Neuronal stem cell (in vitro differentiated cells): ENCODE data around the gene ZNF365.

Source experiments
- DNase-seq: peaks from one replicate; pipeline ENCODE4 v3.0.0-alpha.2; 2013; ENCODE audit warnings: low spot score
- H2AFZ ChIP-seq: one replicate; pipeline ENCODE4 v1.6.1; 2013; ENCODE audit warnings: mild to moderate bottlenecking, low read length, inconsistent platforms
- H2AK5ac ChIP-seq: 2 replicates; pipeline ENCODE4 v1.6.1; 2013; ENCODE audit warnings: low read depth, mild to moderate bottlenecking, inconsistent platforms, low read length, moderate library complexity, mixed read lengths
- H2BK120ac ChIP-seq: 2 replicates; pipeline ENCODE4 v1.6.1; 2013; ENCODE audit warnings: low read depth, mild to moderate bottlenecking, inconsistent platforms, low read length, moderate library complexity, mixed read lengths
- H2BK12ac ChIP-seq: one replicate; pipeline ENCODE4 v1.6.1; 2013; ENCODE audit warnings: low read length, inconsistent platforms
- H2BK15ac ChIP-seq: 2 replicates; pipeline ENCODE4 v1.6.1; 2013; ENCODE audit warnings: mild to moderate bottlenecking, low read length, inconsistent platforms, mixed read lengths
- H2BK5ac ChIP-seq: one replicate; pipeline ENCODE4 v1.6.1; 2013; ENCODE audit warnings: inconsistent platforms, mild to moderate bottlenecking, low read length, moderate library complexity
- H3K14ac ChIP-seq: one replicate; pipeline ENCODE4 v1.6.1; 2013; ENCODE audit warnings: low read length, inconsistent platforms
- H3K18ac ChIP-seq: 2 replicates; pipeline ENCODE4 v1.6.1; 2013; ENCODE audit warnings: low read length, inconsistent platforms
- H3K23ac ChIP-seq: 2 replicates; pipeline ENCODE4 v1.6.1; 2013; ENCODE audit warnings: low read depth, mild to moderate bottlenecking, mixed read lengths, low read length, inconsistent platforms; ENCODE audit not compliant: poor library complexity
- H3K27ac ChIP-seq: replicated peaks from 3 replicates; pipeline ENCODE4 v1.5.1; 2013; ENCODE audit warnings: low read length, inconsistent platforms
- H3K27me3 ChIP-seq, 3 experiments: 2 replicates each; pipeline ENCODE4 v1.6.1; 2013; ENCODE audit warnings: low read length in 3 of 3, mild to moderate bottlenecking in 2 of 3, inconsistent platforms in 1 of 3, low read depth in 1 of 3, mixed read lengths in 1 of 3, moderate library complexity in 1 of 3; ENCODE audit not compliant: control insufficient read depth in 3 of 3, insufficient read depth in 3 of 3
- H3K36me3 ChIP-seq, 2 donors: replicated peaks in 1 of 2; 2 replicates each; pipeline ENCODE4 v1.6.1; 2013; ENCODE audit warnings: low read length in 2 of 2; ENCODE audit not compliant: control insufficient read depth in 2 of 2, insufficient read depth in 2 of 2
- H3K4ac ChIP-seq: 2 replicates; pipeline ENCODE4 v1.6.1; 2013; ENCODE audit warnings: inconsistent platforms, mild to moderate bottlenecking, low read length, moderate library complexity
- H3K4me1 ChIP-seq, 2 donors: 1 replicate in 1 of 2; 2 replicates in 1 of 2; pipeline ENCODE4 v1.6.1; 2013; ENCODE audit warnings: low read length in 2 of 2, low read depth in 1 of 2; ENCODE audit not compliant: control insufficient read depth in 2 of 2, insufficient read depth in 1 of 2
- H3K4me2 ChIP-seq: one replicate; pipeline ENCODE4 v1.6.1; 2013; ENCODE audit warnings: mild to moderate bottlenecking, low read length, inconsistent platforms; ENCODE audit not compliant: insufficient read depth, poor library complexity, severe bottlenecking
- H3K4me3 ChIP-seq, 2 donors: 2 replicates each; pipeline ENCODE4 v1.5.1; 2013; ENCODE audit warnings: low read length in 2 of 2, mild to moderate bottlenecking in 2 of 2, inconsistent platforms in 1 of 2, moderate library complexity in 1 of 2
- H3K79me1 ChIP-seq: one replicate; pipeline ENCODE4 v1.6.1; 2013; ENCODE audit warnings: low read depth, mild to moderate bottlenecking, inconsistent platforms, low read length, moderate library complexity
- H3K9ac ChIP-seq: one replicate; pipeline ENCODE4 v1.6.1; 2013; ENCODE audit warnings: mild to moderate bottlenecking, low read depth, low read length, inconsistent platforms; ENCODE audit not compliant: poor library complexity
- H3K9me3 ChIP-seq, 2 donors: replicated peaks in 1 of 2; 2 replicates each; pipeline versions ENCODE3 to v1.6.1; 2013; ENCODE audit warnings: low read length in 2 of 2, mild to moderate bottlenecking in 2 of 2, inconsistent platforms in 1 of 2, low read depth in 1 of 2, mixed read lengths in 1 of 2, moderate library complexity in 1 of 2; ENCODE audit not compliant: control insufficient read depth in 2 of 2, insufficient read depth in 1 of 2
- H4K8ac ChIP-seq: one replicate; pipeline ENCODE4 v1.6.1; 2013; ENCODE audit warnings: low read depth, mild to moderate bottlenecking, inconsistent platforms, low read length, moderate library complexity
- H4K91ac ChIP-seq: one replicate; pipeline ENCODE4 v1.6.1; 2013; ENCODE audit warnings: low read length, low read depth, mild to moderate bottlenecking, inconsistent platforms; ENCODE audit not compliant: poor library complexity
- WGBS, 2 donors: extraction: QIAGEN DNeasy Blood & Tissue Kit; methylation state at CpG; one replicate each; pipeline ENCODE4 v1.1.7; 2013; ENCODE audit warnings: missing lambda C conversion rate in 2 of 2, mixed read lengths in 1 of 2; ENCODE audit not compliant: insufficient read length in 2 of 2, insufficient replicate concordance in 1 of 2; ENCODE audit errors: extremely low coverage in 2 of 2; 5-methylcytosine and 5-hydroxymethylcytosine counted together

Gene ZNF365

GRCh38 chr10:62373639-62373994, 552 bp upstream of the ZNF365 start:
- no peak overlapping the region for H2BK12ac ChIP-seq
- H2AFZ ChIP-seq = peak overlapping the region; percentile 98
- no peak for DNase-seq
- no peak overlapping the region for H3K14ac ChIP-seq
- peaks cover 0 to 1% of the 10 kb centered on the region in 2 donors for H3K4me1 ChIP-seq
- H3K23ac ChIP-seq = peak overlapping the region; percentile 65
- H3K9ac ChIP-seq = peak overlapping the region; percentile 86
- H2BK5ac ChIP-seq = peak overlapping the region; percentile 93
- H4K8ac ChIP-seq = no peak overlapping the region
- H2BK15ac ChIP-seq = peak overlapping the region; percentile 81
- H2AK5ac ChIP-seq = no peak overlapping the region
- WGBS, 2 donors = no CpG with 5 or more reads among the region's 8 CpGs
- no peak overlapping the region for H3K4ac ChIP-seq
- H3K27me3 ChIP-seq = peaks cover 0 to 41% (median 11%) of the 10 kb centered on the region in 3 experiments
- peak overlapping the region; percentile 48 to 89 for H3K4me3 ChIP-seq
- H4K91ac ChIP-seq = no peak overlapping the region
- peaks cover 1% of the 10 kb centered on the region for H3K79me1 ChIP-seq
- H2BK120ac ChIP-seq = no peak overlapping the region
- peak overlapping the region; percentile 64 for H3K18ac ChIP-seq
- H3K27ac ChIP-seq = no peak overlapping the region
- H3K9me3 ChIP-seq = no peaks in the 10 kb centered on the region
- peak overlapping the region; percentile 77 for H3K4me2 ChIP-seq
- H3K36me3 ChIP-seq = no peaks in the 10 kb centered on the region

DNA sequence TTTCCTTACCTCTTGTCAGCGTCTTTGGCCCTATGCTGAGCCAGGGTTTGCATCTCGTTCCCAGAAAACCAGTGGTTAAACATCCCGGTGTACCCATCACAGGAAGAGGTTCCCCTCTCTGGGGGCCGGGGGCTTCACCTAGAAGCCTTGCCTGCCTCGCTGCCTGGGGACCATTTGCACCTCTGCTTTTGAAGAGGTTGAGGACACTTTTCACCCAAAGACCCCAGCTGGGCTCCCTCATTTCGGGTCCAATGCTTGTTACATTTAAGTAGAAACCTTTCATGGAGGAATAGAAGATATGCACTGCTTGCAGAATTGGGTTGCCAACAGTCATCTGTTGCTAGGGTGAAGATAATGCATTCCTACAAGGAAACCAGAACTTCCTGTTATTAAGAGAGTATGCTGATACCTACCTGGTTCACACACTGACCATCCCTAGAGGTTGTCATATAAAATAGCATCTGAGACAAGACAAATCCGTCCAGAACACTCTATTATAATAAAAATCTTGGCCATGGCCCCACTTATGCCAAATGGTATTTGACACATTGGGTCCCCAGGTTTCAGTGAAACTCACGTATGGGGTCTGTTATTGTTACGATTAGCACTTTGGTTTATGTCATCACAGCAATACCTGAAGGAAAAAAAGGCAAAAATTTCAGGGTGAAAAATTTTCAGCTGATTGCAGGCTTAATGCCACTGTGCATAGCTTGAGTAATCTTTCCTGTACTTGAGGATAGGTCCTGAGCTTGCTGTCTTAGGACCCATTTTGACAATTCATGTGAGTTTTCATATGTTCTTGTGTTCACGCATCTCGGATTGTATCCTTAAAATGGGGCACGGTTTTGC, 917 bp downstream of the ZNF365 start:
- H2BK15ac ChIP-seq = no peak overlapping the region
- no peaks in the 10 kb centered on the region for H3K79me1 ChIP-seq
- no peaks in the 10 kb centered on the region for H3K9me3 ChIP-seq
- no peak for DNase-seq
- peak overlapping the region; percentile 77 for H3K4me2 ChIP-seq
- no peak overlapping the region for H2AK5ac ChIP-seq
- H2BK12ac ChIP-seq = no peak overlapping the region
- H2AFZ ChIP-seq = peak overlapping the region; percentile 98
- H3K36me3 ChIP-seq = no peaks in the 10 kb centered on the region
- no peak overlapping the region for H3K23ac ChIP-seq
- H3K27ac ChIP-seq = no peak overlapping the region
- WGBS, 2 donors = no CpG with 5 or more reads among the region's 12 CpGs
- H3K9ac ChIP-seq = peak overlapping the region; percentile 60
- peaks cover 0 to 1% of the 10 kb centered on the region in 2 donors for H3K4me1 ChIP-seq
- no peak overlapping the region for H4K8ac ChIP-seq
- H3K18ac ChIP-seq = no peak overlapping the region
- H2BK5ac ChIP-seq = peak overlapping the region; percentile 93
- peak overlapping the region in 1 of 2 donors; percentile 48 for H3K4me3 ChIP-seq
- H2BK120ac ChIP-seq = no peak overlapping the region
- H3K27me3 ChIP-seq = peaks cover 0 to 41% (median 11%) of the 10 kb centered on the region in 3 experiments
- H4K91ac ChIP-seq = no peak overlapping the region
- no peak overlapping the region for H3K14ac ChIP-seq
- H3K4ac ChIP-seq = no peak overlapping the region

DNA sequence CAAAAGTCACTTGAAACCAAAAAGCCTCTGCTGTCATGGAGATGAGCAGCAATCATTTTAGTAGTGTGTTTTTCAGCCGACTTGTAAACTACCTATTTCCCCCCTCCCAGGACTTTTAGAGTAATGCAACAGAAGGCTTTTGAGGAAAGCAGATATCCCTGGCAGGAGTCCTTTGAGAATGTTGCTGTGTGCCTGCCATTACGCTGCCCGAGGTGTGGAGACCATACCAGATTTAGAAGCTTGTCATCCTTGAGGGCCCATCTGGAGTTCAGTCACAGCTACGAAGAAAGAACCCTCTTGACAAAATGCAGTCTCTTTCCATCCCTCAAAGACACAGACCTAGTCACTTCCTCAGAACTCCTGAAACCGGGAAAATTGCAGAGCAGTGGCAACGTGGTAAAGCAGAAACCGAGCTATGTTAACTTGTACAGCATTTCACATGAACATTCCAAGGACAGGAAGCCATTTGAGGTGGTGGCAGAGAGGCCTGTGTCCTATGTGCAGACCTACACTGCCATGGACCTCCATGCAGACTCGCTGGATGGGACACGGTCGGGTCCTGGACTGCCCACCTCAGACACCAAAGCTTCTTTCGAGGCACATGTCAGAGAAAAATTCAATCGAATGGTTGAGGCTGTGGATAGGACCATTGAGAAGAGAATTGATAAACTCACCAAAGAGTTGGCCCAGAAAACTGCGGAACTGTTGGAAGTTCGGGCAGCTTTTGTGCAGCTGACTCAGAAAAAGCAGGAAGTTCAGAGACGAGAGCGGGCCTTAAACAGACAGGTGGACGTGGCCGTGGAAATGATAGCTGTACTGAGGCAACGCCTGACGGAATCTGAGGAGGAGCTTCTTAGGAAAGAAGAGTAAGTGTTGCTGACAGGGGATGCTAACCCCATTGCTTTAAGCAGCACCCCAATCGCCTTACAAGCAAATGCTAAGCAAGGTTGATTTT, 2.2 kb downstream of the ZNF365 start:
- Histone ChIP-seq H2BK5ac (no peak overlapping the region), H2BK12ac (no peak overlapping the region), H2BK15ac (no peak overlapping the region), H4K8ac (no peak overlapping the region), H3K79me1 (no peaks in the 10 kb centered on the region), H3K9me3 (no peaks in the 10 kb centered on the region), H3K9ac (no peak overlapping the region), H3K4me3 (no peak overlapping the region), H3K27ac (no peak overlapping the region), H4K91ac (no peak overlapping the region), H3K4me2 (no peak overlapping the region), H2AK5ac (no peak overlapping the region), H3K27me3 (peaks cover 0 to 41% (median 11%) of the 10 kb centered on the region in 3 experiments), H2AFZ (no peak overlapping the region), H3K36me3 (no peaks in the 10 kb centered on the region), H2BK120ac (no peak overlapping the region), H3K23ac (no peak overlapping the region), H3K4ac (no peak overlapping the region), H3K14ac (no peak overlapping the region), H3K4me1 (peaks cover 0 to 3% of the 10 kb centered on the region in 2 donors), H3K18ac (no peak overlapping the region)
- DNase-seq = no peak
- WGBS, 2 donors = no CpG with 5 or more reads among the region's 21 CpGs

GRCh38 chr10:62377026-62377415, 2.9 kb downstream of the ZNF365 start:
- Histone ChIP-seq H3K9ac (no peak overlapping the region), H3K4me3 (no peak overlapping the region), H3K4me2 (no peak overlapping the region), H4K91ac (no peak overlapping the region), H3K23ac (no peak overlapping the region), H3K14ac (no peak overlapping the region), H2AK5ac (no peak overlapping the region), H3K79me1 (no peaks in the 10 kb centered on the region), H2BK120ac (no peak overlapping the region), H3K27me3 (peaks cover 0 to 41% (median 11%) of the 10 kb centered on the region in 3 experiments), H2BK15ac (no peak overlapping the region), H4K8ac (no peak overlapping the region), H2BK12ac (no peak overlapping the region), H3K4me1 (peaks cover 0 to 3% of the 10 kb centered on the region in 2 donors), H3K27ac (no peak overlapping the region), H3K36me3 (no peaks in the 10 kb centered on the region), H3K4ac (no peak overlapping the region), H2BK5ac (no peak overlapping the region), H3K18ac (no peak overlapping the region), H2AFZ (no peak overlapping the region), H3K9me3 (no peaks in the 10 kb centered on the region)
- no CpG with 5 or more reads among the region's 3 CpGs for WGBS, 2 donors
- DNase-seq = no peak
